ENCODE data around the gene MC1R.
"Not testable (repeated sequence)": the region's sequence is repeated elsewhere in the genome, so short reads cannot be mapped to it uniquely, and the experiment has no call there.

The MC1R gene

DNA sequence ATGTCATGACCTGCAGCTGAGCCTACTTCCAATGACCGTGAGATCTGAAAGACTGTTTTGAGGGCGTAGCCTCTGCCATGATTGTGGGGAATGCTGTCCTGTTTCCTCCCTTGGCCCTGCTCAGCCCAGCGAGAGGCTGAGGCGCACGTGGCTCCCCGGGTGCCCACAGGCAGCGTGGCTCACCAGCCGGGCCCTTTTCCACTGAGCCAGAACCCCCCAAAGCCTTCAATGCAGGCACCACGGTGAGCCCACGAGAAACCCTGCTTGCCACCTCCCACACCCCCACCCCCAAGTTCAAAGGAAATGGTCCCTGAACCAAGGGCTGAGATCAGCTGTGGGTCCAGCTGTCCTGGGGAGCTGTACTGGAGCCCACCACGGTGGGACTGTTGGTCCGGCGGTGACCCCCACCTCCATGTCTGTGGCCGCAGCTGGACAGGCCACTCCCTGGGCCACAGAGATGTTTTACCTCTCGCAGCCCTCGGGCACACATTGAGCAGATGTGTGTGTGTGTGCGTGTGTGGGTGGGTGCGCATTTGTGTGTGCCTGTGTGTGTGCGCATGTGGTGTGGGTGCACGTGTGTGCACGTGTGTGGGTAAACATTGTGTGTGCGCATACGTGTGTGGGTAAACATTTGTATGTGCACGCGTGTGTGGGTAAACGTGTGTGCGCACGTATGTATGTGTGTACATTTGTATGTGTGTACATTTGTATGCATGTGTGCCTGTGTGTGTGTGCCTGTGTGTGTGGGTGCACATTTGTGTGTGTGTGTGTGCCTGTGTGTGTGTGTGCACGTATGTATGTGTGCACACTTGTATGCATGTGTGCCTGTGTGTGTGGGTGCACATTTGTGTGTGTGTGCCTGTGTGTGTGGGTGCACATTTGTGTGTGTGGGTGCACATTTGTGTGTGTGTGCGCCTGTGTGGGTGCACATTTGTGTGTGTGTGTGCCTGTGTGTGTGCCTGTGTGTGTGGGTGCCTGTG is 5.0 kb upstream of the MC1R start:
- DNase-seq (ENCODE audit: low spot score) = no peak

DNA sequence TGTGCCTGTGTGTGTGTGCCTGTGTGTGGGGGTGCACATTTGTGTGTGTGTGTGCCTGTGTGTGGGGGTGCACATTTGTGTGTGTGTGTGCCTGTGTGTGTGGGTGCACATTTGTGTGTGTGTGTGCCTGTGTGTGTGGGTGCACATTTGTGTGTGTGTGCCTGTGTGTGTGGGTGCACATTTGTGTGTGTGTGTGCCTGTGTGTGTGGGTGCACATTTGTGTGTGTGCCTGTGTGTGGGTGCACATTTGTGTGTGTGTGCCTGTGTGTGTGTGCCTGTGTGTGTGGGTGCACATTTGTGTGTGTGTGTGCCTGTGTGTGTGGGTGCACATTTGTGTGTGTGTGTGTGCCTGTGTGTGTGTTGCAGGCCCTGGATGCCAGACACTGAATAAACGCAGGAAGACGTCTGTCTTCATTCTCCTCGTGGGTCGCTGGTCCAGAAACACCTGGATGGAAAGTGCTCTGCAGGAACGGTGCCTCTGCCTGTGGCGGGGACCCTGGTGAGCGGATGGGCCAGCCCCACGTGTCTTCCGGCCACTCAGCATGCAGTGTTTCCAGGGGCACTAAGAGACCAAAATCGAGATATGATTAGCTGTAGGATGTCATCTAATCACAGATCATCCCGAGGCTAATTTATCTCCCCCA is 3.9 kb upstream of the MC1R start:
- not testable (repeated sequence) for DNase-seq (ENCODE audit: low spot score)

DNA sequence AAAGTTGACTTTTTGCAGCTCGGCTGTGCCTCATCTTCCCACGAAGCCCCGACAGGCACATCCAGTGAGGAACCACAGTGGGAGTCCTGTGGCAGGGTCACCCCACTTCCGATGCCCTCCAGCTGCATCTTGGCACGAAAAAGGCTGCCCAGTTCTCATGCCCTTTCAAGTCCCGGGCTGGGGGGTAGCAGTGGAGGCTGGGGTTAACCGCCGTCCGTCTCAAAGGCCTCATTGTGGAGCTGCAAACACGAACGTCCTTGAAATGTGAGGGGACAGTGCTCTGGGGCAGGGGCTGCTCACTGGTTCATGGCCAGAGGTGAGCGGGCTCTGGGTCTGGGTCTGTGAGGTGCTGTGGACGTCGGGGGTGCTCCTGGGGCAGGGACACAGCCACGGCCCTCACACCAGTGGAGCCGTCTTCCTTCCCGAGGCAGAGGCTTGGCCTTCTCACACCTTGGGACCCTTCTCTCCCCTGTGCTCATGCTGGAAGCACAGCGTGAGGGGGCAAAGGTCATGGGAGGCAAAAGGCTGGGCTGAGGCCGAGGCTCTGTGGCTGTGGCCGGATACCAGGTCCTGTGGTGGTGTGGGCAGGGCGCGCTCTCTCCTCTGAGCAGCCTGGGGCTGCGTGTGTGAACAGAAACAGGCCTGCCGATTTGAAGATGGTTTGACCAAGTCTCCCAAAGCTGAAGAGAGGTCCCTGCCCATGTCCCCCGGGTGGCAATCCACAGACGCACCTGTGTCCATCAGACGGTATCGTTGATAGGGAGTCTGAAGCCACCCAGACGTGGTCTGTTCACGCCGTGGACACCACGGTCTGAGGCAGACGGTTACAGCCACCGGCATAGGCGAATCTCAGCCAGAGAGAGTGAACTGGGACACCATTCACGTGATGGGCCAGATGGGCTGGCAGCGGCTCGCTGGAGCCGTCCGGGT is 3.1 kb upstream of the MC1R start:
- DNase-seq (ENCODE audit: low spot score) = no peak

DNA sequence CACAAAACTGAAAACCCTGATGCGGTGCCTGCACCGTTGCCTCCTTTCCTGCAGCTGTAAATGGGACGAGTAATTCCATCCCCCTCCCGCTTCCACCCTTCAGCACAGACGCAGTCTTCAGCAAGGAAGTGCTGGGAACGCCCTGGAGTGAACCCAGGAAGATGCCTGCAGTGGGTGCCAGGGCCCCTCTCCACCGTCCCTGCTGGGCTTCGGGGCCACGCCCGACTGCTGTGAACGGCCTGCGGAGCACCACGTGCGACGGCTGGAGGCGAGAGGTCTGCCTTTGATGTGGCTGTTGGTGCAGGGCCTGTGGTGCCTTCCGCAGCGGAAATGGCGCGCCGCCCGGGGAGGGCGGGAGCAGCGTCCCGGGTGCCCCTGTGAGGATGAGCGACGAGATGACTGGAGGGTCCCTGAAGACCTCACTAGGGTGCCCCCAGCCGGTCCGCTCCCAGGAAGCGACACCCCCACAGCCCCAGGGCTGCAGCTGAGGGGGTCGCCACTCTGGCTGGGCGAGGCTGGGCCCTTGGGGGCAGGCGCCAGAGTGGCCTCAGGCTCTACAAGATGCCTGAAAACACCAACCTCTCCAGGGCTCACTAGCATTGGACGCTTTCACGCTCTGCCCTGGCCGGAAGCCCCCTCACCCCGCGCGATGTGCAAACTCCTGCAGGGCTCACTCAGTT is 749 bp upstream of the MC1R start:
- peak; percentile 92 for DNase-seq (ENCODE audit: low spot score)

DNA sequence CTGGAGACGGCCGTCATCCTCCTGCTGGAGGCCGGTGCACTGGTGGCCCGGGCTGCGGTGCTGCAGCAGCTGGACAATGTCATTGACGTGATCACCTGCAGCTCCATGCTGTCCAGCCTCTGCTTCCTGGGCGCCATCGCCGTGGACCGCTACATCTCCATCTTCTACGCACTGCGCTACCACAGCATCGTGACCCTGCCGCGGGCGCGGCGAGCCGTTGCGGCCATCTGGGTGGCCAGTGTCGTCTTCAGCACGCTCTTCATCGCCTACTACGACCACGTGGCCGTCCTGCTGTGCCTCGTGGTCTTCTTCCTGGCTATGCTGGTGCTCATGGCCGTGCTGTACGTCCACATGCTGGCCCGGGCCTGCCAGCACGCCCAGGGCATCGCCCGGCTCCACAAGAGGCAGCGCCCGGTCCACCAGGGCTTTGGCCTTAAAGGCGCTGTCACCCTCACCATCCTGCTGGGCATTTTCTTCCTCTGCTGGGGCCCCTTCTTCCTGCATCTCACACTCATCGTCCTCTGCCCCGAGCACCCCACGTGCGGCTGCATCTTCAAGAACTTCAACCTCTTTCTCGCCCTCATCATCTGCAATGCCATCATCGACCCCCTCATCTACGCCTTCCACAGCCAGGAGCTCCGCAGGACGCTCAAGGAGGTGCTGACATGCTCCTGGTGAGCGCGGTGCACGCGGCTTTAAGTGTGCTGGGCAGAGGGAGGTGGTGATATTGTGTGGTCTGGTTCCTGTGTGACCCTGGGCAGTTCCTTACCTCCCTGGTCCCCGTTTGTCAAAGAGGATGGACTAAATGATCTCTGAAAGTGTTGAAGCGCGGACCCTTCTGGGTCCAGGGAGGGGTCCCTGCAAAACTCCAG is 1.1 kb downstream of the MC1R start:
- DNase-seq (ENCODE audit: low spot score) = no peak

DNA sequence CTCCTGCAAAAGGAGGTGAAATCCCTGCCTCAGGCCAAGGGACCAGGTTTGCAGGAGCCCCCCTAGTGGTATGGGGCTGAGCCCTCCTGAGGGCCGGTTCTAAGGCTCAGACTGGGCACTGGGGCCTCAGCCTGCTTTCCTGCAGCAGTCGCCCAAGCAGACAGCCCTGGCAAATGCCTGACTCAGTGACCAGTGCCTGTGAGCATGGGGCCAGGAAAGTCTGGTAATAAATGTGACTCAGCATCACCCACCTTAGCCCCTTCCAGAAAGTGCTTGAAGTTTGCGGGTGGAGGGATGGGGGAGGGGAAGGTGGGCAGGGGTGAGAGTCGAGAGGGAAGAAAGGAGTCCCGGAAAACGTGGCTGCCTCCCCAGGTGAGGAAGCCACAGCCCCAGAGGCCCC is 2.1 kb downstream of the MC1R start:
- no peak for DNase-seq (ENCODE audit: low spot score)

DNA sequence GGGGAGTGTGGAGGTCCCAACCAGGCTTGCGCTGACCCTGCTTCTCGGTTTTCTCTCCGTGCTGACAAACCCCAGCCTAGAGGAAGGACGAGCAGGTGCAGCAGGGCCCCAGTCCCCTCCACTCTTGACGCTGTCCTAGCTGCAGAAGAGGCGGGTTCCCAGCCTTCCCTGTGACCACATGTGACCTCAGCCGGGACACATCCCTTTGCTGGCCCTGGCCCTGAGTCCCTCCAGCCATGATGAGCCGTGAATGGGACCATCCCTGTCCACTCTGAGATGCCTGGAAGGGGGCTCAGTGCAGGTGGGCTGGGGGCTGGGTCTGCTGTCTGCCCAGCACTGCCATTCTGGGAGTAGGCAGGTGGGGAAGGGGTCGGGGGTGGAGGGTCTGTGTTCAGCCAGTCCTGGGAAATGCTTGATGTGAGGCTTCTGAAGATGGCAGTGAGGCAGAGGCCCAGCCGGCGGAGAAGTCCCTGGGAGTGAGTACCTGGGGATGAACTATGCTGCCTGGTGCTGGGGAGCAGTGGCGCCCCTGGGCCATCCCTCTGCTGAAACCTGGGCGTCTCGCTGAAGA is 2.6 kb downstream of the MC1R start:
- no peak for DNase-seq (ENCODE audit: low spot score)

DNA sequence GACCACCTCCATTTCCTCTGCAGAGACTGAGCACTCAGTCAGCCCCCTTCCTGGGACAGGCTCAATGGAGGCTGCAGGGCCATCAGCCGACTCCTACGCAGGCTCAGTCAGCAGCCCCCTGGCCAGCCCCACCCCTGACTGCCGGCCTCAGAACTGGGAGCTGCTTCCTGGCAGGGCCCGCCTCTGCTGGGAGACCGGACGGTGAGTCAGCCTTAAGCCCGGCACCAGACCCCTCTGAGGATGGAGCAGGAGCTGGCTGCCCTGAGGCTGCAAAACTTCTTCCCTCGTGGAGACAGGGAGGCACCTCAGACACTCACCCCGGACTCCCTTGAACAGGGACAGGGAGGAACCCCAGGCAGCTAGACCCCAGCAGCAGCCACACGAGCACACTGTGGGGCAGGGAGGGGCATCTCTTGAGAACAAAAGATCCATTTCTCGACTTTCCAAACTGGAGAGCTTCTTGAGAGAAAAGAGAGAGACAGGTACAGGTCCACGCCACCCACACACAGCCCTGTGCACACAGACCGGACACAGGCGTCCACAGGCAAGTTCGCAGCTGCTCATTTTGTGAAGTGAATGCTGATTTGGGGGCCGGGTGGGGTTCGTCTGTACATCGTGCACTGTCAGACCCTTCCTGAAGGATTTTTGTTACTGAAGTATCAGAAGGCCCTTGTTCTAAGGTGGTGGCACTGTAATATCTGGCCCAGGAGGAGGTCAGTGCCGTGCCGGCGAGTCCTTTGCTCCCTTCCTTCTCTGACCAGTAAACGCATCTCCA is 3.2 kb downstream of the MC1R start:
- DNase-seq (ENCODE audit: low spot score) = peak; percentile 74

DNA sequence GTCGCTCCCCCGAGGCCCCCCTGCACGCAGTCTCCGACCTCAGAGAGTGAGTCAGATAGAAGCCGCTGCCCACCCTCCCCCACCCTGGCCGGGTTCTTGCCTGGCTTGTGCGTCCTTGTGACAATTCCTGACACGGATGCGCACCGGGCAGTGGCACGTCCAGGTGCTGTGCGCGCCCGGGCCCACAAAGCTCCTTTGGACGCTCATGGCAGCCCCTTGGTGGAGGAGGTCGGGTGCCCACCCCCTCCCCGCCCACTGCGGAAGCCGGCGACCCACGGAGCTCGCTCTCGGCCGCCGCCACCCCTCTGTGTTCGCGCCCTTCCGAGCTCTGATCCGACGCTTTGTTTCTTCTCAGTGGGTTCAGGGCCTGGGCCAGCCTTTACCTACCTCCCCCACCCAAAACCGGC is 3.8 kb downstream of the MC1R start:
- DNase-seq (ENCODE audit: low spot score) = peak; percentile 58

DNA sequence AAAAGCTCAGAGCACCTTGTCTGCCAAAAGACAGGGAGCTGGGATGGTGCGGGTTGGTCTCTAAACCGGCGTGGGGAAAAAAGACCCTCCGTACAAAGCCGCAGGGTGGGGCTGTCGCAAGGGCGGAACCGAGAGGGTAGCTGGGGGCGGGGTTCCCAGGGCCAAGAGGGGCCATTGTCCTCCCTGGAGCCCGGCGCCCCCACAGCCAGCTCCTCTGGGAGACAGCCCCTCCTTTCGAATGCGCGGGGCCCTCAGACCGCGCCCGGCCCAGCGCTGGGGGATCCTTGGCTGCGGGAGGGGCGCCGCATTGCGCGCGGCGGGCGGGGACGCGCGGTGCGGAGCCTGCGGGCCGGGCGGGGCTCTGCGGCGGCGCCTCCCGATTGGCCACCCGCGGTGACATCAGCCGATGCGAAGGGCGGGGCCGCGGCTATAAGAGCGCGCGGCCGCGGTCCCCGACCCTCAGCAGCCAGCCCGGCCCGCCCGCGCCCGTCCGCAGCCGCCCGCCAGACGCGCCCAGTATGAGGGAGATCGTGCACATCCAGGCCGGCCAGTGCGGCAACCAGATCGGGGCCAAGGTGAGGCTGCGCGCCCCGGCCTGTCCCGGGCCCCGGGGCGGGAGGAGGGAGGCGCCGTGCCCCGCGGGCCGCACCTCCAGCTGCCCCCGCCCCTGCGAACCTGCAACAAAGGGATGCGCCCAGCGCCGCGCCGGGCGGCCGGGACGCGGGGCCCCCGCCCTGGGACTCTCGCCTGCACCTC is 4.4 kb downstream of the MC1R start, which contains the start of gene TUBB3:
Gene TUBB3 (plus strand): TSS at position 459 of the 756 bp plus-strand sequence. CDS start 60 bp downstream, at position 519.
- DNase-seq (ENCODE audit: low spot score) = peak; percentile 70

DNA sequence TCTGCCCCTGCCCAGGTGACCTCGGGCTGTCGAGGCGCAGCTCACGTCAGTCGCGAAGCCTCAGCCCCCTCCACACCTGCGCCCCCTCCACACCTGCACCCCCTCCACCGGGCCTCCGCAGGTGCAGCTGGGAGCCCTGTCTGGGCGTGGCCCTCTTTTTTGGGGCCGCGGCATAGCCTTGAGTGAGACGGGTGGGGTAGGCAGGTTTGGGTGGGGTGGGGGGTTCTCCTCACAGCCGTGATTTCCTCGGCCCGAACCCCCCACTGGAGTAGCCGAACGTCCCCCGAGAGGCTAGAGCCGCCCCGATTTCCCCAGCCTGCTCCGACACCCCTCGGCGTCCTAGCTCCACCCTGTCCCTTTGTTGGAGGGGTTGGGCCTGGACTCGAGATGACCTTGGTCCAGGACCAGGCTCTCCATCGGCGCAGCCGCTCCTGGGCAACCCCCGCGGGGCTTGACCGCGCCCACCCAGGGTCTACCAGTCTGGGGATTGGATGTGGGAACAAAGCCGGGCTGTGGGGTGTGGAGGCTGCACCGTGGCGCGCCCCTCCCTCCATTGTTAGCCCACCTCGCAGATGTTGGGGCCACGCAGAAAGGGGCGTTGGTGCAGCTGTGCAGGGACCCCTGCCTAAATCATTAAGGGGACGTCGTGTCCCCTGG is 5.1 kb downstream of the MC1R start:
- no peak for DNase-seq (ENCODE audit: low spot score)

DNA sequence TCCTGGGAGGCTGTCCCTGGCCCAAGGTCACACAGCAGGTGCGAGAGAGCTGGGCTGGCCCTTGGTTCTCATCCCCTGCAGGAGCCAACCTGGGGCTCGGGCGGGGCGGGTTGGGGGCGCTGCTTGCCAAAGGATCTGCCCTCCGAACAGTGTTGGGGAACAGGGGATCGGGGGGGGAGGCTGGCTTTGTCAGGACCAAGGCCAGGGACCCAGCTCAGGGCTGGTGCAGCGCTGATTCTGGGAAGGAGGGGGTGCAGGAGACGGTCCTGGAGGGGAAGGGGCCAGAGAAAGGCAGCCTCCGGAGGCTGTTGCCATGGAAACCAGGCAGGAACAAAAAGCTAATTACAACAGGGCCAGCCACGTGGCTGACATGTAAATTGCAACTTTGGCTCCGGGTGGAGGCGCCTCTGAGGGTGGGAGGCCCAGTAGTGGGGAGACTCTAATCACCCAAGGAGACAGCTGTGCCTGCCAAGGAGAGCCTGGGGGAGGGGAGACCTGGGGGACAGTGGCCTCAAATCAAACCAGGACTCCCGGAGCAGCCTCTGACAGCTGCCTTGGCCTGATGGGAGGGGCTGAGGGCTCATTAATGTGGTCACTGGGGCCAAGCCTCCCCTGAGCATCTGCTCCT is 5.7 kb downstream of the MC1R start:
- DNase-seq (ENCODE audit: low spot score) = peak; percentile 45

DNA sequence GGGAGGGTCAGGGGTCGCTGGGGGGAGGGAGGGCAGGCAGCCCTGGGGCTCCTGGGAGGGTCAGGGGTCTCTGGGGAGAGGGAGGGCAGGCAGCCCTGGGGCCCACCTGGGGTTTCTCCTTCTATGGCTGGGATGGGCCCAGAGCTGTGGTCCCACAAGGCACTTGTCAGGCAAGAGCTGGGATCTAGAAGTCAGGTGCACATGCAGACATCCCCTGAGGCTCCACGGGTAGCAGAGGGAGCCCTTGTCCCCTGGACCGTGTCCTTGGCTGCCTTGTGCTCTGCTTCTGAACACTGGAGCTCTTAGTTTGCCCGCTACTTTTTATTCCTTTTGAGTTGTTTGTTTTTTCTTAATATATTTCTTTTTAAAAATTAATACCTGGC is 6.3 kb downstream of the MC1R start:
- DNase-seq (ENCODE audit: low spot score) = no peak

DNA sequence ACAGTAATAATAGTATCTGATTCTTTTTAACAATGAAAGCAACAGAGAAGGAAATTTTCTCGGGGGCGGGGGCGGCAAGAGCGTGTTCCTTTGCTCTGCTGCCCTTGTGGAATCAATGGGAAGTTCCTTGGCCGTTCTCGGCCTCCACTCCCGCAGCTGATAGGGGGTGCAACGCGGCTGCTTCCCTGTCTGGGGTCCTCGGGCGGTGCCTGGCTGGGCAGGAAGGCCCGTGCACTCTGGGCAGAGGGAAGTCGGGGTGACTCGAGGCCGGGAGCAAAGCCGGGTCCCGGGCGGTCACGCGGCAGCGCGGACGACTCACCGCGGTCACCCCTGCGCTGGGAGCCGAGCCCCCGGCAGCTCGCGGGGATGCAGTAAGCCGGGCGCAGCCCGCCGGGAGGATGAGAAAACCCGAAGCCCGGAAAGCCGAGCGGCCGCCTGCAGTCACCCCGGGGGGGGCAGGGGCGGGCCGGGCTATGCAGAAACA is 7.0 kb downstream of the MC1R start:
- DNase-seq (ENCODE audit: low spot score) = no peak

DNA sequence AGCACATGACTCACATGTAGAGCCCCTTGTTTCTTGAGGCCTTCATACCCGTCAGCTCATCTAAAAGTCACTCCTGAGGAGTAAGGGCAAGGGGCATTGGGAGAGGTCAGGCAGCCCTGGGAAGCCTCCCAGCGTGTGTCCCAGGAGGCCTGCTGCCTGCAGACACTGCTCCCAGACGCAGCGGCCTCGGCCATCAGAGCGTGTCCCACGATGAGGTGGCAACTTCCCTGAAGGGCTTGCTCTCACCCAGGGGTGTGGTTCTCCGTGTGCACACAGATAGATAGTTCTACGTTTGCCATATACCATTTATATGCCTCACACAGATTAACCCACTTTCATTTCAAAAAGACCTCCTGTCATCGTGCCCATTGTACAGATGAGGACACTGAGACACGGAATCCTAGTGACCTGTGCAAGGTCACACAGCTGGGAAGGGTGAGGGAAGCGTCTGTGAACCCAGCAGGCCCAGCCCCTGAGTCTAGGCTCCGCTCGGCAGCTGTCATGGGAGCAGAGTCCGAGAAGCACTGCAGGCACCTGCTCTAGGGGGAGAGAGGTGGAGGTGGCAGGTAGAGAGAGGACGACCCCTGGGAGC is 12.7 kb downstream of the MC1R start:
- no peak for DNase-seq (ENCODE audit: low spot score)

DNA sequence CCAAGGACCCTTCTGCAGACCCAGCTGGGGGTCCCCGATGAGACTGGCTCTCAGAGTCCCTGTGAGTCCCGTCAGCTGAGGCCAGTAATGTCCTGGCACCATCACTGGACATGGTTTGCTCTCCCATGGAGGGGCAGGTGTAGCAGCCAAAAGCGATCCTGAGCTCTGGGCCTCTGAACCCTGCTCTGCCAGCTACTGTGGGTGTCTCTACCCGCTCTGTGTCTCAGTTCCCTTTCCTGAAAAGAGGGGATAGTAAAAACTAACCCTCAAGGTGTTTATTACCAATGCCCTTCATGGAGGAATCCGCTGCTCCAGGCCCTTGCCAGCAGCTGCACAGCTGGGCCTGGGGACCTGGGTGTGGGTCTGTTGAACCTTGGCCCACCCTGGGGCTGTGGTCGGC is 13.3 kb downstream of the MC1R start:
- no peak for DNase-seq (ENCODE audit: low spot score)

DNA sequence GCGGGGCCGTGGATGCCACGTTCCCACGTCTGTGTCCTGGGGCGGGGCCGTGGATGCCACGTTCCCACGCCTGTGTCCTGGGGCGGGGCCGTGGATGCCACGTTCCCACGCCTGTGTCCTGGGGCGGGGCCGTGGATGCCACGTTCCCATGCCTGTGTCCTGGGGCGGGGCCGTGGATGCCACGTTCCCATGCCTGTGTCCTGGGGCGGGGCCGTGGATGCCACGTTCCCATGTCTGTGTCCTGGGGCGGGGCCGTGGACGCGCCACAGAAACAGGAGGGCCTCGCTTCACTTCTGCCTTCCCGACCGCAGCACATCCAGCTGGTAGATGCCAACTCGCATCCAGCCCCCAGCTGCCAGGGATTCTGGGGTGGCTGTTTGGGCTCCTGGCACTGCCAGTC is 15.4 kb downstream of the MC1R start:
- not testable (repeated sequence) for DNase-seq (ENCODE audit: low spot score)
